Hematopoietic multipotent progenitor cell treated with erythropoietin and hydrocortisone succinate and interleukin-3 and kit ligand, for 4 days (in vitro differentiated cells): ENCODE measurements around the gene ACTL10.

Source experiments
- DNase-seq: peaks from one replicate; pipeline ENCODE4 v3.0.0-alpha.2; 2015

The ACTL10 gene

DNA sequence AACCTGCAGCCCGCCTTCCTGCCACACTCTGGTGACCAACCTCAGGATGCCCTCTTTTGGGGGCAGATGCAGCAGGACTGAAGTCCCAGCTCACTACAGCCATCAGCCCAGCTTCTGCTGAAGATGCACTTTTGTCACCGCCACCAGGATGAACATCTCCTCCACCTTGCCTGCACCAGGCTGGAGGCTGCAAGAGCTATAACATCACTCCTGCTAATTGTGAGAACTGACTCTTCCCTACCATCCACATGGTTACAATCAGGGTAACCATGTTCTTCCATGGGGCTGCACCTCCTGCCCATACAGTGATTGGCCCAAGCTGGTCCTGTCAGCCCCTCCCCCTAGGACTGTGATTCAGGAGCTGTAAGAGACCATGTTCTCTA is 2.0 kb upstream of the ACTL10 start:
- no peak for DNase-seq

DNA sequence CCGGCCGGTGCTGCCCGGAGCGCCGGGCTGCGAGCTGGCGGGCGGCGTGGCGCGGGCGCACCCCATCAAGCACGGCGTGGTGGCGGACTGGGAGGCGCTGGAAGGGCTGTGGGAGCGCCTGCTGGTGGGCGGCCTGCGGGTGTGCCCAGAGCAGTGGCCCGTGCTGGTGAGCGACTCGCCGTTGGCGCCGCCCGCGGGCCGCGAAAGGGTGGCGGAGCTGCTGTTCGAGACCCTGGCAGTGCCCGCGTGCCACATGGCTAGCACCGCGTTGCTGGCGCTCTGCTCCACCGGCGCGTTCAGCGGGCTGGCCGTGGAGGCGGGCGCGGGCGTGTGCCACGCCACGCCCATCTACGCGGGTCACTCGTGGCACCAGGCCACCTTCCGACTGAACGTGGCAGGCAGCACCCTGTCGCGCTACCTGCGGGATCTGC is 517 bp downstream of the ACTL10 start:
- peak; percentile 72 for DNase-seq

- peak; percentile 92 for DNase-seq
Observed at GRCh38 chr20:33667676-33668465, 1.1 kb downstream of the ACTL10 start.

DNA sequence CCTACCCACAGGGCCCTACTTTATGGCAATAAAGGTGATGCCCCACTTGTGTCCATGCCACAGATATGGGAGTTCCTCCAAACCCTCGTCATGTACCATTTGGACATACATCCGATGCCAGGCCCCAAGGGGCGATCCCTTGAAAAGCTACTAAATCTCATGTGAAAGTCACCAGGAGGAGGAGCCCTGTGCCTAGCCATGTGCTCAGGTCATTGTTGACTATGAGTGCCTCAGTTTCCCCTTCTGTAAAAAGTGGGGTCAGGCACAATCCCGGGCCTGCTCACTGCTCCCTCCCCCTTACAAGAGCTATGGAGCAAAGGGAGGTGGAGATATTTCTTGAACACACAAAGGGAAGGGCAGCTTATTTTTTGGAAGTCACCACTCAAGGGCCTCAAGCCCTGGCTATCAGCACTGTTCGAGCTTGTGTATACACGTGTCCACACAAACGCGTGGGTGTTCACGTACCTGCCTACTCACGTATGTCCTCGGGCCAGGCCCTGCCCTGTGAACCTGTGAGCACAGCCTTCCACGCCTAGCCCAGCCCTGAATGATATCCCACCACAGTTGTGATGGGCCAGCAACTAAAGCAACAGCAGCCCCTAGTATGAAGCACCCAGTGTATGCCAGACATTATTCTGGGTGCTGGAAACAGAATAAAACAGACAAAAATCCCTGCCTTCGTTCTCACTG is 1.9 kb downstream of the ACTL10 start:
- no peak for DNase-seq

- DNase-seq, result no peak
Observed at GRCh38 chr20:33669224-33669623, 2.5 kb downstream of the ACTL10 start.

DNA sequence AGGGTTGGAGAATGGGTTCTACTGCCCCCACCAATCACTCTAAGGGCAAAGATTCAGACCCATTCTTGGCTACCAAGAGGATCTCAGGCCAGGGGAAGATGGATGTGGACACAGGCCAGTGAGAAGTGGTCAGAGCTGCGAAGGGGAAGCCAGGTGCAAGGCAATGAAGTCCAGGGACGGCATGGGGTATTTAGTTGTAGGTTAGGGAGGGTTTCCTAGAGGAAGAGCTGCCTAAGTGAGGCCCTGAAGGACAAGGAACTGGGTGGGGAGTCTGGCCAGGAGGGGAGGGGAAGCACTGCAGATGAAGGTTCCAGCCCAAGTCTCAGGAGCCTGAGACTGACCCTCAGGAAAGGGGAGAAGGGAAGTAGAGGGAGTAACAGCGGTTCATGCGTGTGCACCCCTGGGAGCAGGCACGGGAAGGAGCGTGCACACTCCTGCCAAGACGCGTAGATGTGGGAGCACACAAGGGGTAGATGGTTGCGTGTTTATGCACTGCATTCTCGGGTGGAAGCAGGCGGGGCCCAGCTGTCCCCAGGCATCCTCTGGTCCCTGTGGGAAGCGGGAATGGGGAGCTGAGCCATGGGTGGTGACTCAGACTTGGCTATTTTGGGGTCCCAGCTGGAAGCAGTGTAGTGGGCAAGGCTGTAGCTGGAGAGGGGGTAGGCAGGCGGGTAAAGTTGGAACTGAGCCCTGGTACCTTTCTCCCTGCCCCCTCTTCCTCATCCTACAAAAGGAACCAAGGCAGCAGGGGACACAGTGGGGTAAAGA is 3.3 kb downstream of the ACTL10 start:
- DNase-seq, result no peak

- no peak for DNase-seq
Observed at GRCh38 chr20:33670715-33671499, 4.2 kb downstream of the ACTL10 start.

- DNase-seq, result no peak
Observed at GRCh38 chr20:33671573-33672288, 5.0 kb downstream of the ACTL10 start.

- DNase-seq, result no peak
Observed at GRCh38 chr20:33672426-33673113, 5.8 kb downstream of the ACTL10 start.

DNA sequence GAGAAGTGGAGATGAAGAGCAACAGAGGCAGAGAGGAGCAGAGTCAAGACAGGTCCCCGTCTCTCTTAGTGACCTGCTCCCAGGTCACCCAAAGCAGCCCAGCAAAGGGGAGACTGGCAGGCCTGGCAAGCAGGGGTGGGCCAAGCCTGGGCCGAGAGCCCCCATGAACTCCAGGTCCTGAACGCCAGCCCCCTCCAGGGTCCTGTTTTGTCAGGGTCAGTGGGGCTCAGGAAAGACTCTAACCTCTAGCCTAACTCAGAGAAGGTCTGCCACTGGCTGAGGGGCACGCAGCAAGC is 6.3 kb downstream of the ACTL10 start:
- DNase-seq, result no peak

DNA sequence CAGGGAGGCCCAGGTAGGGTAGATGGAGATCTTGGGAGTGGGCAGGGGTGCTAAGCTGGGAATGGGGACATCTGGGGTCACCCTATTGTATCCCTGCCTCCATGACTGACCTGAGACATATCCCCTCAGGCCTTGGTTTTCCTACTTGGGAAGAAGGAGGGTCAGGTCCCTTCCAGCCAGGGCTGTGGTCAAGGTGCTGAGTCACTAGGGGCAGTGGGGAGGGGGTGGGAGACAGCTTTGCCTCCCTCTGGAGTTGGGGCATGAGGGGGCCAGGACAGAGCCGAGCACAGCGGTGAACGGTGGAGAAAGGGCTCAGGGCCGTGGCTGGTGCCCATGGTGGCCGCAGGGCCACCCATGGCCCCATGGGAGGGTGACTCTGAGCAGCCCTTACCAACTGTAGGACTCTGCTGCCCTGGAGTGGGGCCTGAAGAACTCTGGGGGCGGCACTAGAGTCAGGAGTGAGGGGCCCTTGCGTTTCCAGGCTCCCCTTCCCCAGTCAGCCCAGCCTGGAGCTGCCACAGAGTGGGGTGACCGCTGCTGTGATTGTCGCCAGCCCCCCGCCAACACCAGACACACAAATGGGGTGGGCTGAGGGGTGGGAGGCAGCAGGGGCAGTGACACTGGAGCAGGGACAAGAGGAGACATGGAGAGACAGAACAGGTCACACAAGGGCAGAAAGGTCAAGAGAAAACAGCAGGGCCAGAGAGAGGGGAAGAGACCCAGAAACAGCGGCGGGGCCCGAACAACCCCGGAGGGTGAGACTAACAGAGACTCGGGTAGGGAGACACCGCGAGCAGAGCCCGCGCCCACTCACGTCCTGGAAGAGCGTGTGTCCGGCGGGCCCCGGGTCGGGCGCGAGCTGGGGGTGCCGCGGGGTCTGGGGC is 6.9 kb downstream of the ACTL10 start:
- no peak for DNase-seq

- peak; percentile 84 for DNase-seq
Observed at GRCh38 chr20:33674294-33675135, 7.8 kb downstream of the ACTL10 start, which contains the start of gene NECAB3. TSS of gene NECAB3 (minus strand) at chr20:33674428. CDS start at chr20:33674352, 76 bp downstream.

- DNase-seq, result no peak
Observed at GRCh38 chr20:33675136-33675959, 8.6 kb downstream of the ACTL10 start.

- DNase-seq, result no peak
Observed at GRCh38 chr20:33676121-33676520, 9.4 kb downstream of the ACTL10 start.

DNA sequence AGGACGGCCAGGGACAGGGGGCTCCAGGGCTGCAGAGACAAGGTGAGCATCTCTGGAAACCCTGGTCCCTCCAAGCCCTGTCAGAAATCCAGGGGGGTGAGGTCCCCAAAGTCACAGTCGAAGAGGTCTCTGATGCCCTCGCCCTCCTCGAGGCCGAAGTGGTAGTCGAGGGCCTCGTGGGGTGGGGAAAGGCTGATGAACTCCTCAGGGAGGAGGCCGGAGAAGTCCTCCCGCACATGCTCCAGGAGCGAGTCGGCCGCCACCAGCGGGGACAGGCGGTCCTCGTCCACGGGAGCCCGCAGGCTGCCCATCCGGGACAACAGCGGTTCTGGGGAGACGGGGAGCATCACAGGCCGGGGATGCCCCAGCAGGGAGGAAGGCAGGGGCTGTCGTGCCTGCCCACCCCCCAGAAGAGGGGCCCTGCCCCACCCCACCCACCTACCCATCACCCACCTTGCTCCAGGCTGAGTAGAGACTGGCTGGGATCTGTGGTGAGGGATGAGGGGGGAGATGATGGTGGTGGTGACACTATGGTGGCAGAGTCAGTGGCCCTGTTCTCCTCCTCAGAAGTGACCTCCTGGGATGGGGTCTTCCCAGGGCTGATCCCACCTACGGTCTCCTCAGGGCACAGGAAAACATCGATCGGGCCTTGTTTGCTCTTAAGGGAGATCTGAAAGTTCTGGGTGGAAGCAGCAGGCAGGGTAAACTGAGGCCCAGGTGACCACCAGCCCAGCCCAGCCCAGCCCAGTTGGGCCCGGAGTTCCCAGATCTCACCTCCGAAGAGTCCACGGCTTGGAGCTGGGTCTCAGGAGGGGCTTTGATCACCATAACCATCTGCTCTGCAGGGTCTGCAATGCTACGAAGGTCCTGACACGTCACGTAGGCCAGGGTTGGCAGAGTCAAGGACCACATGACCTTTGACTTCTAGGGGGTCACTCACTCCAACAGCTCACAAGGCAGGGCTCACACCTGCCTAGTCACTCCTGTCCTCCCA is 10.2 kb downstream of the ACTL10 start:
- no peak for DNase-seq

DNA sequence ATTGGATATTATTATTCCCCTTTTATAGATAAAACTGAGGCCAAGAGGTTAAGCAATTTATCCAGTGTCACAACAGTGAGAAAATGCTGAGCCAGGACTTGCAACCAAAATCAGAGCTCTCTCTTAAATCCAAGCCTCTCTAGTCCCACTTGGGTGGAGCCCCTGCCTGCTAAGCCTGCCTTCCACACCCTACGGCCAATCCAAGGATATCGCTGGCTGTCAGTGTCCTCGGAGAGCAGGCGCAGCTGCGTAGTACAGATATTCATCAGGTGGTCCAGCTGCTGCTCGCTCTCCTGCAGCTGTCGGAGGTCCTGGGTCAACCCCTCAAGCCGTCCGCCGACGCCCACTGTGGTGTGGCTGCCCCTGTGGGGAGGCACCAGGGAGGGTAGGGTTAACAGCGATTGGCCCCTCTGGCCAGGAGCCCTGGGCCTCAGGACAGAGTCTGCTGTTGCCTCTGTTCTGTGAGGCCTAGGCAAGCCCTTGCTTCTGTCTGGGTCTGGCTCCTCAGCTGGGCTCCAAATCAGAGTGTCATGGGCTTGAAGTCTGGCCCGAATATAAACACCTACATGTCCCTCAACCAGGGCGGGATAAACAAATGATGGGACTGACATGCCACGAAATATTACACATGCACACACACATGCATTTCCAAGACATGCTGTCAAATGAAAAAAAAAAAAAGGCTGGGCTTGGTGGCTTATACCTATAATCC is 11.4 kb downstream of the ACTL10 start:
- no peak for DNase-seq
